Large intestine (tissue), 3 donors: Measurements from ENCODE around the gene RASA3. TPM values are rescaled to one million over a fixed set of nuclear protein-coding genes. Genes with fewer than 3 reads are reported as not detected.
A peak's percentile ranks its signal among the peaks of the same experiment; 100 is the strongest.
"Not testable (repeated sequence)": the region's sequence is repeated elsewhere in the genome, so short reads cannot be mapped to it uniquely, and the experiment has no call there.

ENCODE experiments used
- DNase-seq, 2 donors: peaks; one replicate each; pipeline versions ENCODE4 v3.0.0 to v3.0.0-alpha.2; 2013
- H3K27ac ChIP-seq: one replicate; pipeline ENCODE4 v1.5.1; 2013; ENCODE audit warnings: low read length
- H3K27me3 ChIP-seq: 2 replicates; pipeline ENCODE4 v1.6.1; 2013; ENCODE audit warnings: low read length; ENCODE audit not compliant: control insufficient read depth, insufficient read depth
- H3K36me3 ChIP-seq: 2 replicates; pipeline ENCODE4 v1.6.1; 2013; ENCODE audit warnings: low read length; ENCODE audit not compliant: control insufficient read depth, insufficient read depth
- H3K4me1 ChIP-seq: one replicate; pipeline ENCODE4 v1.6.1; 2013; ENCODE audit warnings: low read length; ENCODE audit not compliant: control insufficient read depth, insufficient read depth
- H3K4me3 ChIP-seq: one replicate; pipeline ENCODE4 v1.5.1; 2013; ENCODE audit warnings: low read length
- H3K9me3 ChIP-seq: one replicate; pipeline ENCODE4 v1.6.1; 2013; ENCODE audit warnings: mild to moderate bottlenecking, low read depth, low read length, moderate library complexity; ENCODE audit not compliant: control insufficient read depth
- WGBS: methylation state at CpG from one replicate; pipeline ENCODE4 v1.1.5; 2013; ENCODE audit warnings: low lambda C conversion rate; ENCODE audit not compliant: insufficient coverage; 5-methylcytosine and 5-hydroxymethylcytosine counted together
- polyA plus RNA-seq: library from polyadenylated mRNA; unstranded; fragments of 120-200 nt; gene quantifications from one replicate; pipeline ENCODE4 v1.2.1, GENCODE V29; 2013

The RASA3 gene
- polyA plus RNA-seq, 1 donor, result 8.3 TPM

- H3K4me3 ChIP-seq, result no peak overlapping the region
- DNase-seq, result no peak
- H3K9me3 ChIP-seq, result no peaks in the 10 kb centered on the region
- peaks cover 26% of the 10 kb centered on the region for H3K4me1 ChIP-seq
- WGBS, result no CpG with 5 or more reads among the region's 12 CpGs
- peak overlapping the region; percentile 60 for H3K27ac ChIP-seq
- H3K27me3 ChIP-seq, result no peaks in the 10 kb centered on the region
- no peaks in the 10 kb centered on the region for H3K36me3 ChIP-seq
These were observed 19.5 kb downstream of the RASA3 start for GRCh38 chr13:114112826-114113322.

- DNase-seq, result no peak
- H3K36me3 ChIP-seq, result no peaks in the 10 kb centered on the region
- no peaks in the 10 kb centered on the region for H3K27me3 ChIP-seq
- peaks cover 30% of the 10 kb centered on the region for H3K4me1 ChIP-seq
- WGBS, result no CpG with 5 or more reads among the region's 25 CpGs
- no peaks in the 10 kb centered on the region for H3K9me3 ChIP-seq
- no peak overlapping the region for H3K4me3 ChIP-seq
- peak overlapping the region; percentile 60 for H3K27ac ChIP-seq
These were observed 20.1 kb downstream of the RASA3 start for GRCh38 chr13:114112231-114112825.

- WGBS, result no CpG with 5 or more reads among the region's 11 CpGs
- peak in 1 of 2 donors; percentile 53 for DNase-seq
- Histone ChIP-seq H3K9me3 (no peaks in the 10 kb centered on the region), H3K4me3 (no peak overlapping the region), H3K36me3 (peaks cover 3% of the 10 kb centered on the region), H3K27ac (peak overlapping the region; percentile 60), H3K4me1 (peaks cover 30% of the 10 kb centered on the region), H3K27me3 (no peaks in the 10 kb centered on the region)
These were observed 20.8 kb downstream of the RASA3 start for GRCh38 chr13:114111577-114111976.

GRCh38 chr13:114110830-114111189 is 21.6 kb downstream of the RASA3 start:
- H3K4me3 ChIP-seq, H3K9me3 ChIP-seq, DNase-seq, H3K27me3 ChIP-seq, H3K36me3 ChIP-seq: not testable (repeated sequence)
- peaks cover 24% of the 10 kb centered on the region for H3K4me1 ChIP-seq
- no CpG with 5 or more reads among the region's 18 CpGs for WGBS
- peak overlapping the region; percentile 42 for H3K27ac ChIP-seq

- Histone ChIP-seq H3K4me3 (no peak overlapping the region), H3K27ac (peak overlapping the region; percentile 42), H3K36me3 (peaks cover 3% of the 10 kb centered on the region), H3K4me1 (peaks cover 20% of the 10 kb centered on the region), H3K27me3 (no peaks in the 10 kb centered on the region), H3K9me3 (no peaks in the 10 kb centered on the region)
- WGBS, result no CpG with 5 or more reads among the region's 25 CpGs
- DNase-seq, result no peak
These were observed 22.2 kb downstream of the RASA3 start for GRCh38 chr13:114110091-114110829.

GRCh38 chr13:114109641-114110041 is 22.8 kb downstream of the RASA3 start:
- no peak for DNase-seq
- Histone ChIP-seq H3K27ac (peak overlapping the region; percentile 42), H3K36me3 (peaks cover 3% of the 10 kb centered on the region), H3K4me3 (no peak overlapping the region), H3K9me3 (no peaks in the 10 kb centered on the region), H3K27me3 (no peaks in the 10 kb centered on the region), H3K4me1 (peaks cover 16% of the 10 kb centered on the region)
- no CpG with 5 or more reads among the region's 24 CpGs for WGBS

- Histone ChIP-seq H3K27me3 (no peaks in the 10 kb centered on the region), H3K9me3 (peaks cover 4% of the 10 kb centered on the region), H3K36me3 (peaks cover 3% of the 10 kb centered on the region), H3K4me1 (peaks cover 14% of the 10 kb centered on the region), H3K4me3 (no peak overlapping the region), H3K27ac (no peak overlapping the region)
- no peak for DNase-seq
- WGBS, result no CpG with 5 or more reads among the region's 20 CpGs
These were observed 23.5 kb downstream of the RASA3 start for GRCh38 chr13:114108894-114109293.

- no CpG with 5 or more reads among the region's 33 CpGs for WGBS
- Histone ChIP-seq H3K27ac (no peak overlapping the region), H3K4me3 (no peak overlapping the region), H3K27me3 (no peaks in the 10 kb centered on the region), H3K4me1 (peaks cover 14% of the 10 kb centered on the region), H3K36me3 (peaks cover 3% of the 10 kb centered on the region), H3K9me3 (peaks cover 7% of the 10 kb centered on the region)
- no peak for DNase-seq
These were observed 24.2 kb downstream of the RASA3 start for GRCh38 chr13:114108141-114108761.

GRCh38 chr13:114107686-114108081 is 24.7 kb downstream of the RASA3 start:
- H3K36me3 ChIP-seq, result peaks cover 3% of the 10 kb centered on the region
- peaks cover 11% of the 10 kb centered on the region for H3K4me1 ChIP-seq
- H3K4me3 ChIP-seq, result no peak overlapping the region
- no peak for DNase-seq
- H3K9me3 ChIP-seq, result peaks cover 7% of the 10 kb centered on the region
- no CpG with 5 or more reads among the region's 12 CpGs for WGBS
- no peak overlapping the region for H3K27ac ChIP-seq
- H3K27me3 ChIP-seq, result no peaks in the 10 kb centered on the region

- H3K27ac ChIP-seq, result no peak overlapping the region
- H3K4me3 ChIP-seq, result no peak overlapping the region
- no peaks in the 10 kb centered on the region for H3K27me3 ChIP-seq
- 100% methylated on average over 2 of the region's 27 CpGs for WGBS
- peaks cover 3% of the 10 kb centered on the region for H3K36me3 ChIP-seq
- H3K9me3 ChIP-seq, result peaks cover 7% of the 10 kb centered on the region
- DNase-seq, result no peak
- peaks cover 6% of the 10 kb centered on the region for H3K4me1 ChIP-seq
These were observed 25.3 kb downstream of the RASA3 start for GRCh38 chr13:114106991-114107685.
